Measurements from ENCODE around the gene TNFSF18. TPM values are rescaled to one million over a fixed set of nuclear protein-coding genes. Genes with fewer than 3 reads are reported as not detected.

TNFSF18 gene
- total RNA-seq, 1 experiment from 2014 or later = 1.6 TPM

GRCh38 chr1:173063171-173063570 lies 12.4 kb upstream of the TNFSF18 start:
- no TSS peak for BruUV-seq (replicated peaks)
- Histone ChIP-seq H3K9me3 (ENCODE audit: control insufficient read depth in 1 of 2, insufficient read depth in 1 of 2, low read depth in 1 of 2, low read length in 2 of 2) (no peaks in the 10 kb centered on the region), H3K27ac (ENCODE audit: low read depth, low read length) (no peak overlapping the region), H4K20me1 (ENCODE audit: insufficient read depth) (no peaks in the 10 kb centered on the region), H3K4me2 (ENCODE audit: low read length) (no peak overlapping the region), H3K27me3 (ENCODE audit: insufficient read depth, low read length) (no peaks in the 10 kb centered on the region), H3K79me2 (ENCODE audit: insufficient read depth, low read length) (no peaks in the 10 kb centered on the region), H3K9ac (ENCODE audit: low read length) (no peak overlapping the region), H3K4me3 (replicated peaks in 1 of 2; ENCODE audit: low read depth in 1 of 2, low read length in 2 of 2) (no peak overlapping the region), H3K9me2 (ENCODE audit: insufficient read depth) (no peaks in the 10 kb centered on the region), H3K4me1 (ENCODE audit: control insufficient read depth in 1 of 2, insufficient read depth in 2 of 2, low read length in 2 of 2) (peaks cover 3 to 15% of the 10 kb centered on the region in 2 experiments; a peak in 2 of 4 replicates), H2AFZ (ENCODE audit: low read depth, low read length, poor library complexity, severe bottlenecking) (no peak overlapping the region), H3K36me3 (ENCODE audit: control insufficient read depth in 1 of 2, insufficient read depth in 2 of 2, low read length in 2 of 2) (peaks cover 0 to 6% of the 10 kb centered on the region in 2 experiments; a peak in 1 of 4 replicates)
- TF ChIP-seq ZFX (IDR thresholded peaks at IDR 0.05) = no peak
- no peak for TF ChIP-seq SIN3A (IDR thresholded peaks at IDR 0.05; ENCODE audit: low read depth)
- no peak for TF ChIP-seq EGR1 (IDR thresholded peaks at IDR 0.05; ENCODE audit: low read depth)
- no peak for TF ChIP-seq EZH2 (IDR thresholded peaks at IDR 0.05)
- TF ChIP-seq, protein P1, sequence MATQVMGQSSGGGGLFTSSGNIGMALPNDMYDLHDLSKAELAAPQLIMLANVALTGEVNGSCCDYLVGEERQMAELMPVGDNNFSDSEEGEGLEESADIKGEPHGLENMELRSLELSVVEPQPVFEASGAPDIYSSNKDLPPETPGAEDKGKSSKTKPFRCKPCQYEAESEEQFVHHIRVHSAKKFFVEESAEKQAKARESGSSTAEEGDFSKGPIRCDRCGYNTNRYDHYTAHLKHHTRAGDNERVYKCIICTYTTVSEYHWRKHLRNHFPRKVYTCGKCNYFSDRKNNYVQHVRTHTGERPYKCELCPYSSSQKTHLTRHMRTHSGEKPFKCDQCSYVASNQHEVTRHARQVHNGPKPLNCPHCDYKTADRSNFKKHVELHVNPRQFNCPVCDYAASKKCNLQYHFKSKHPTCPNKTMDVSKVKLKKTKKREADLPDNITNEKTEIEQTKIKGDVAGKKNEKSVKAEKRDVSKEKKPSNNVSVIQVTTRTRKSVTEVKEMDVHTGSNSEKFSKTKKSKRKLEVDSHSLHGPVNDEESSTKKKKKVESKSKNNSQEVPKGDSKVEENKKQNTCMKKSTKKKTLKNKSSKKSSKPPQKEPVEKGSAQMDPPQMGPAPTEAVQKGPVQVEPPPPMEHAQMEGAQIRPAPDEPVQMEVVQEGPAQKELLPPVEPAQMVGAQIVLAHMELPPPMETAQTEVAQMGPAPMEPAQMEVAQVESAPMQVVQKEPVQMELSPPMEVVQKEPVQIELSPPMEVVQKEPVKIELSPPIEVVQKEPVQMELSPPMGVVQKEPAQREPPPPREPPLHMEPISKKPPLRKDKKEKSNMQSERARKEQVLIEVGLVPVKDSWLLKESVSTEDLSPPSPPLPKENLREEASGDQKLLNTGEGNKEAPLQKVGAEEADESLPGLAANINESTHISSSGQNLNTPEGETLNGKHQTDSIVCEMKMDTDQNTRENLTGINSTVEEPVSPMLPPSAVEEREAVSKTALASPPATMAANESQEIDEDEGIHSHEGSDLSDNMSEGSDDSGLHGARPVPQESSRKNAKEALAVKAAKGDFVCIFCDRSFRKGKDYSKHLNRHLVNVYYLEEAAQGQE (IDR thresholded peaks at IDR 0.05; ENCODE audit: low read depth) = no peak
- no peak for TF ChIP-seq EZH2phosphoT487 (IDR thresholded peaks at IDR 0.05; ENCODE audit: borderline replicate concordance)
- TF ChIP-seq CBX3 (IDR thresholded peaks at IDR 0.05; ENCODE audit: low read depth) = no peak
- TF ChIP-seq, protein P2, sequence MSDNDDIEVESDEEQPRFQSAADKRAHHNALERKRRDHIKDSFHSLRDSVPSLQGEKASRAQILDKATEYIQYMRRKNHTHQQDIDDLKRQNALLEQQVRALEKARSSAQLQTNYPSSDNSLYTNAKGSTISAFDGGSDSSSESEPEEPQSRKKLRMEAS (IDR thresholded peaks at IDR 0.05) = no peak
- TF ChIP-seq, protein P3, sequence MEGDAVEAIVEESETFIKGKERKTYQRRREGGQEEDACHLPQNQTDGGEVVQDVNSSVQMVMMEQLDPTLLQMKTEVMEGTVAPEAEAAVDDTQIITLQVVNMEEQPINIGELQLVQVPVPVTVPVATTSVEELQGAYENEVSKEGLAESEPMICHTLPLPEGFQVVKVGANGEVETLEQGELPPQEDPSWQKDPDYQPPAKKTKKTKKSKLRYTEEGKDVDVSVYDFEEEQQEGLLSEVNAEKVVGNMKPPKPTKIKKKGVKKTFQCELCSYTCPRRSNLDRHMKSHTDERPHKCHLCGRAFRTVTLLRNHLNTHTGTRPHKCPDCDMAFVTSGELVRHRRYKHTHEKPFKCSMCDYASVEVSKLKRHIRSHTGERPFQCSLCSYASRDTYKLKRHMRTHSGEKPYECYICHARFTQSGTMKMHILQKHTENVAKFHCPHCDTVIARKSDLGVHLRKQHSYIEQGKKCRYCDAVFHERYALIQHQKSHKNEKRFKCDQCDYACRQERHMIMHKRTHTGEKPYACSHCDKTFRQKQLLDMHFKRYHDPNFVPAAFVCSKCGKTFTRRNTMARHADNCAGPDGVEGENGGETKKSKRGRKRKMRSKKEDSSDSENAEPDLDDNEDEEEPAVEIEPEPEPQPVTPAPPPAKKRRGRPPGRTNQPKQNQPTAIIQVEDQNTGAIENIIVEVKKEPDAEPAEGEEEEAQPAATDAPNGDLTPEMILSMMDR (IDR thresholded peaks at IDR 0.05 in 2 of 3, conservative IDR thresholded peaks at IDR 0.05 in 1 of 3; ENCODE audit: borderline replicate concordance in 1 of 3, insufficient read depth in 1 of 3, low read depth in 2 of 3, low read length in 2 of 3) = no peak
- TF ChIP-seq YY1 (IDR thresholded peaks at IDR 0.05; ENCODE audit: extremely low read depth, insufficient replicate concordance, low read depth, low read length) = no peak
- ChIA-PET CTCF (no interaction called here), POLR2A (no interaction called here), RAD21 (ENCODE audit: low non-redundant PET in 1 of 2, low total read pairs in 2 of 2, uncharacterized antibody in 2 of 2, unreplicated experiment in 2 of 2) (no interaction called here)
- intact Hi-C loops (cut with micrococcal nuclease) = no loop called here
- ATAC-seq (no peak), DNase-seq (ENCODE audit: low read depth, low spot score) (no peak)

All from HCT116 (cell line).